ENCODE measurements around the gene CTSD. TPM values are rescaled to one million over a fixed set of nuclear protein-coding genes. Genes with fewer than 3 reads are reported as not detected.

The CTSD gene
- polyA plus RNA-seq, 1 donor from 2014 or later = 30.5 TPM

DNA sequence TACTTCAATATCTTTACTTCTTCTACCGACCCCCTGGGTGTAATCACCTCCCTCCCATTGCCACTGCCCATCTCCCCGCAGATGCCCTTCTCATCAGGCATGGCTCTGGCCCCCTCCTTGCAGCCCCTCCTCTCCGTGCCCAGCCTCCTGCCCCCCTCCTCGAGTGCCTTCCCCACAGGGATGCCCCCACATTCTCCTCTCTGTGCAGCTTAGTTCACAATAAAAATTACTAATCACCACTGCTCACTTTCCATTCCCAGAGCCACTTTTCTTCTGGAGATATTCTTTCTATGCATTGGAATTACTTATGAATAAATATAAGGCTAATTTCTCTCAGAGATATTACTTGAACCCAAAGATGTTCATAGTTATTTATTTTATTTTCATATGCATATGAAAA, 35.4 kb downstream of the CTSD start:
- TF ChIP-seq, protein P1, sequence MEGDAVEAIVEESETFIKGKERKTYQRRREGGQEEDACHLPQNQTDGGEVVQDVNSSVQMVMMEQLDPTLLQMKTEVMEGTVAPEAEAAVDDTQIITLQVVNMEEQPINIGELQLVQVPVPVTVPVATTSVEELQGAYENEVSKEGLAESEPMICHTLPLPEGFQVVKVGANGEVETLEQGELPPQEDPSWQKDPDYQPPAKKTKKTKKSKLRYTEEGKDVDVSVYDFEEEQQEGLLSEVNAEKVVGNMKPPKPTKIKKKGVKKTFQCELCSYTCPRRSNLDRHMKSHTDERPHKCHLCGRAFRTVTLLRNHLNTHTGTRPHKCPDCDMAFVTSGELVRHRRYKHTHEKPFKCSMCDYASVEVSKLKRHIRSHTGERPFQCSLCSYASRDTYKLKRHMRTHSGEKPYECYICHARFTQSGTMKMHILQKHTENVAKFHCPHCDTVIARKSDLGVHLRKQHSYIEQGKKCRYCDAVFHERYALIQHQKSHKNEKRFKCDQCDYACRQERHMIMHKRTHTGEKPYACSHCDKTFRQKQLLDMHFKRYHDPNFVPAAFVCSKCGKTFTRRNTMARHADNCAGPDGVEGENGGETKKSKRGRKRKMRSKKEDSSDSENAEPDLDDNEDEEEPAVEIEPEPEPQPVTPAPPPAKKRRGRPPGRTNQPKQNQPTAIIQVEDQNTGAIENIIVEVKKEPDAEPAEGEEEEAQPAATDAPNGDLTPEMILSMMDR (IDR thresholded peaks at IDR 0.05; ENCODE audit: poor library complexity, severe bottlenecking) = no peak
- no peak for TF ChIP-seq RAD21 (conservative IDR thresholded peaks at IDR 0.05)
- no peak overlapping the region for H3K9ac ChIP-seq (ENCODE audit: low read length)
- H4K20me1 ChIP-seq (ENCODE audit: insufficient read depth) = no peaks in the 10 kb centered on the region
- no peaks in the 10 kb centered on the region for H3F3A ChIP-seq (ENCODE audit: insufficient read depth, low read length, poor library complexity, severe bottlenecking)
- no peaks in the 10 kb centered on the region for H3K27me3 ChIP-seq (ENCODE audit: insufficient read depth, low read depth, low read length)
- H3K4me2 ChIP-seq (ENCODE audit: low read length) = no peak overlapping the region
- H3K4me3 ChIP-seq (ENCODE audit: low read length) = no peak overlapping the region
- H3K9me3 ChIP-seq (ENCODE audit: low read length) = no peaks in the 10 kb centered on the region
- H3K27ac ChIP-seq (ENCODE audit: low read length) = no peak overlapping the region
- no peaks in the 10 kb centered on the region for H3K79me2 ChIP-seq (replicated peaks; ENCODE audit: insufficient read depth, low read length)
- H2AFZ ChIP-seq (ENCODE audit: low read depth, low read length) = no peak overlapping the region
- H3K36me3 ChIP-seq (ENCODE audit: insufficient read depth, low read length) = no peaks in the 10 kb centered on the region
- H3K9me2 ChIP-seq (ENCODE audit: insufficient read depth, low read length) = no peaks in the 10 kb centered on the region

DNA sequence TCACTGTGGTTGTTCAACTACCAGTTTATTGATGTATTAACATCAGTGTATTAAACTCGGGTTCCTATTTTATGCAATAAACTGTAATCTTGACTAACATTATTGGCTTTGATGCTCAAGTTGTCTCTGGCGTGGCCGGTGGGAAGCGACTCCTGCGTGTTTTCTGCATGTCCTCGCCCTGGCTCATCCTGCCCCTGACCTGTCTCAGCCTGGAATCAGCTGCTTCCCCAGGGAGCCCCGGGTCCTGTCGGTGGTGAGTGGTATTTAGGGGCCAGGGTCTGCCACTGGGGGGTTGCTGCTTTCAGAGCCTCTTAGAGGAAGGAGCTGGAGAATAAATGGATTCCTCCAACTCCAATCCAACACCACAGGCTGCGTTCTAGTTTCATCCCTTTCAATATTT, 35.9 kb downstream of the CTSD start:
- Histone ChIP-seq H3K4me2 (ENCODE audit: low read length) (no peak overlapping the region), H3K36me3 (ENCODE audit: insufficient read depth, low read length) (no peaks in the 10 kb centered on the region), H3K27me3 (ENCODE audit: insufficient read depth, low read depth, low read length) (no peaks in the 10 kb centered on the region), H3K27ac (ENCODE audit: low read length) (no peak overlapping the region), H3F3A (ENCODE audit: insufficient read depth, low read length, poor library complexity, severe bottlenecking) (no peaks in the 10 kb centered on the region), H4K20me1 (ENCODE audit: insufficient read depth) (no peaks in the 10 kb centered on the region), H3K4me3 (ENCODE audit: low read length) (no peak overlapping the region), H3K79me2 (replicated peaks; ENCODE audit: insufficient read depth, low read length) (no peaks in the 10 kb centered on the region), H2AFZ (ENCODE audit: low read depth, low read length) (no peak overlapping the region), H3K9ac (ENCODE audit: low read length) (no peak overlapping the region), H3K9me2 (ENCODE audit: insufficient read depth, low read length) (no peaks in the 10 kb centered on the region), H3K9me3 (ENCODE audit: low read length) (no peaks in the 10 kb centered on the region)
- TF ChIP-seq MXI1 (conservative IDR thresholded peaks at IDR 0.05; ENCODE audit: poor library complexity, severe bottlenecking) = no peak
- TF ChIP-seq, protein P2, sequence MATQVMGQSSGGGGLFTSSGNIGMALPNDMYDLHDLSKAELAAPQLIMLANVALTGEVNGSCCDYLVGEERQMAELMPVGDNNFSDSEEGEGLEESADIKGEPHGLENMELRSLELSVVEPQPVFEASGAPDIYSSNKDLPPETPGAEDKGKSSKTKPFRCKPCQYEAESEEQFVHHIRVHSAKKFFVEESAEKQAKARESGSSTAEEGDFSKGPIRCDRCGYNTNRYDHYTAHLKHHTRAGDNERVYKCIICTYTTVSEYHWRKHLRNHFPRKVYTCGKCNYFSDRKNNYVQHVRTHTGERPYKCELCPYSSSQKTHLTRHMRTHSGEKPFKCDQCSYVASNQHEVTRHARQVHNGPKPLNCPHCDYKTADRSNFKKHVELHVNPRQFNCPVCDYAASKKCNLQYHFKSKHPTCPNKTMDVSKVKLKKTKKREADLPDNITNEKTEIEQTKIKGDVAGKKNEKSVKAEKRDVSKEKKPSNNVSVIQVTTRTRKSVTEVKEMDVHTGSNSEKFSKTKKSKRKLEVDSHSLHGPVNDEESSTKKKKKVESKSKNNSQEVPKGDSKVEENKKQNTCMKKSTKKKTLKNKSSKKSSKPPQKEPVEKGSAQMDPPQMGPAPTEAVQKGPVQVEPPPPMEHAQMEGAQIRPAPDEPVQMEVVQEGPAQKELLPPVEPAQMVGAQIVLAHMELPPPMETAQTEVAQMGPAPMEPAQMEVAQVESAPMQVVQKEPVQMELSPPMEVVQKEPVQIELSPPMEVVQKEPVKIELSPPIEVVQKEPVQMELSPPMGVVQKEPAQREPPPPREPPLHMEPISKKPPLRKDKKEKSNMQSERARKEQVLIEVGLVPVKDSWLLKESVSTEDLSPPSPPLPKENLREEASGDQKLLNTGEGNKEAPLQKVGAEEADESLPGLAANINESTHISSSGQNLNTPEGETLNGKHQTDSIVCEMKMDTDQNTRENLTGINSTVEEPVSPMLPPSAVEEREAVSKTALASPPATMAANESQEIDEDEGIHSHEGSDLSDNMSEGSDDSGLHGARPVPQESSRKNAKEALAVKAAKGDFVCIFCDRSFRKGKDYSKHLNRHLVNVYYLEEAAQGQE (IDR thresholded peaks at IDR 0.05; ENCODE audit: borderline replicate concordance) = no peak
- no peak for TF ChIP-seq EZH2 (IDR thresholded peaks at IDR 0.05; ENCODE audit: borderline replicate concordance, insufficient read depth, low read length, poor library complexity, severe bottlenecking)
- no peak for TF ChIP-seq SMC3 (conservative IDR thresholded peaks at IDR 0.05; ENCODE audit: poor library complexity)
- TF ChIP-seq TAF1 (IDR thresholded peaks at IDR 0.05; ENCODE audit: low read depth) = no peak
- no peak for TF ChIP-seq POLR2AphosphoS5 (IDR thresholded peaks at IDR 0.05)
- TF ChIP-seq EP300 (conservative IDR thresholded peaks at IDR 0.05; ENCODE audit: poor library complexity, severe bottlenecking) = no peak

DNA sequence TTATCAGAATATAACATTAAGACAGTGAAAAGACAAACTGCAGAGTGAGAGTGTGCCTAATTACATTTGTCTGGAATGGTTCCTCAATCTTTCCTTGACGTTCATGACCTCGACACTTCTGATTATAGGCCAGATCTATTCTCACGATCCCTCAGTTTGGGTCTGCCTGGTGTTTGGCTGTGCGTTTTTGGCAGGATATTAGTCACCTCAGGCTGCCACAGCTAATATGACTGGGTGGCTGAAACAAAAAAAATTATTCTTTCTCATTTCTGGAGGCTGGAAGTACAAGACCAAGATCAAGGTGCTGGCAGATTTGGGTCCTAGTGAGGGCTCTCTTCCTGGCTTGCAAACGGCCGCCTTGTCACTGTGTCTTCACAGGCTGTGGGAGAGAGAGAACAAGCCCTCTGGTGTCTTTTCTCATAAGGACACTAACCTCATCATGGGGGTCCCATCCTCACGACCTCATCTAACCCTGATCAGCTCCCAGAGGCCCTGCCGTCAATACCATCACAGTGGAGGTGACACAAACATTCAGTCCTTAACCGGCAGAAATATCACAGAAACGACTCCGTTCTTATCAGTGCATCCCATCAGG, 36.5 kb downstream of the CTSD start:
- Histone ChIP-seq H3K4me3 (ENCODE audit: low read length) (no peak overlapping the region), H3K9me3 (ENCODE audit: low read length) (no peaks in the 10 kb centered on the region), H3K27ac (ENCODE audit: low read length) (no peak overlapping the region), H2AFZ (ENCODE audit: low read depth, low read length) (no peak overlapping the region), H3K27me3 (ENCODE audit: insufficient read depth, low read depth, low read length) (no peaks in the 10 kb centered on the region), H4K20me1 (ENCODE audit: insufficient read depth) (no peaks in the 10 kb centered on the region), H3F3A (ENCODE audit: insufficient read depth, low read length, poor library complexity, severe bottlenecking) (no peaks in the 10 kb centered on the region), H3K36me3 (ENCODE audit: insufficient read depth, low read length) (no peaks in the 10 kb centered on the region), H3K4me2 (ENCODE audit: low read length) (no peak overlapping the region), H3K9ac (ENCODE audit: low read length) (no peak overlapping the region), H3K79me2 (replicated peaks; ENCODE audit: insufficient read depth, low read length) (no peaks in the 10 kb centered on the region), H3K9me2 (ENCODE audit: insufficient read depth, low read length) (no peaks in the 10 kb centered on the region)
- no peak for TF ChIP-seq EP300 (conservative IDR thresholded peaks at IDR 0.05; ENCODE audit: poor library complexity, severe bottlenecking)
- no peak for TF ChIP-seq MXI1 (conservative IDR thresholded peaks at IDR 0.05; ENCODE audit: poor library complexity, severe bottlenecking)
- no peak for TF ChIP-seq SMC3 (conservative IDR thresholded peaks at IDR 0.05; ENCODE audit: poor library complexity)
- TF ChIP-seq, protein P1 (IDR thresholded peaks at IDR 0.05; ENCODE audit: poor library complexity, severe bottlenecking) = no peak
- no peak for TF ChIP-seq EZH2 (IDR thresholded peaks at IDR 0.05; ENCODE audit: borderline replicate concordance, insufficient read depth, low read length, poor library complexity, severe bottlenecking)
- TF ChIP-seq, protein P2 (IDR thresholded peaks at IDR 0.05; ENCODE audit: borderline replicate concordance) = no peak
- TF ChIP-seq TAF1 (IDR thresholded peaks at IDR 0.05; ENCODE audit: low read depth) = no peak
- no peak for TF ChIP-seq POLR2AphosphoS5 (IDR thresholded peaks at IDR 0.05)
- TF ChIP-seq RAD21 (conservative IDR thresholded peaks at IDR 0.05) = no peak

Data from neural cell (in vitro differentiated cells).